GM12874 (cell line): Measurements from ENCODE around the gene VAT1.
A peak's percentile ranks its signal among the peaks of the same experiment; 100 is the strongest.

Experiments
- CTCF ChIP-seq: IDR thresholded peaks from 2 replicates; pipeline ENCODE4 v1.5.1; 2011; ENCODE audit warnings: low read depth, mild to moderate bottlenecking, control low read depth, low read length, moderate library complexity; ENCODE audit not compliant: insufficient read depth

The VAT1 gene

GRCh38 chr17:42980766-42981397, 41.3 kb downstream of the VAT1 start:
- peak; percentile 34; the same call in 1 of the 2 replicates for TF ChIP-seq CTCF

GRCh38 chr17:42980274-42980765, 41.9 kb downstream of the VAT1 start, which contains the start of gene RUNDC1:
TSS of gene RUNDC1 (plus strand) at chr17:42980565. CDS start at chr17:42980577, 12 bp downstream.
- no peak for TF ChIP-seq CTCF

- TF ChIP-seq CTCF: no peak
Measured at GRCh38 chr17:42979511-42980273, 42.5 kb downstream of the VAT1 start, which contains the start of gene PTGES3L. TSS of gene PTGES3L (minus strand) at chr17:42980080. CDS start at chr17:42980053, 27 bp downstream.

- no peak for TF ChIP-seq CTCF
Measured at GRCh38 chr17:42975265-42975664, 46.9 kb downstream of the VAT1 start.

GRCh38 chr17:42971589-42971988, 50.6 kb downstream of the VAT1 start:
- no peak for TF ChIP-seq CTCF

- TF ChIP-seq CTCF: no peak
Measured at GRCh38 chr17:42969001-42969581, 53.1 kb downstream of the VAT1 start.

GRCh38 chr17:42967925-42968324, 54.3 kb downstream of the VAT1 start:
- no peak for TF ChIP-seq CTCF
